Measurements from ENCODE around the gene FILIP1L.

DNA sequence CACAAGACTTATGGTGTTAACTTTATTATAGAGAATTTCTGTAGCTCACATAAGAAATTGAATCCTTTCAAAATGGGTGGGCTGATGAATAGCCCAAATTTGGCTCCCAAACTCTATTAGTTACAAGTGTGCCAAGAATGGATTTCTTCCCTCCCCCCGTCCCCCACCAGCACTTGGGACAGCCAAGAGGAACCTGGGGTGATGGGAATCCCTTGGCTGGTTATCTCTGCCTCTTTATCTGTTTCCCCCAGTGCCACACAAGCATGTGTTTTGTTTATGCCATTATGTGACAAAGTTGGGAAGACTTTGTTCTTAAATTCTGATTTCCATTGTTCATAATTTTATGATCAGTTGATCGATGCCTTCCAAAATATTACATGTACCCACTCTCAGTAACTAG, 268.3 kb downstream of the FILIP1L start:
- TF ChIP-seq TAF1 (IDR thresholded peaks at IDR 0.05; ENCODE audit: borderline replicate concordance, insufficient read depth, low read length) (no peak), SIN3A (IDR thresholded peaks at IDR 0.05; ENCODE audit: borderline replicate concordance, insufficient read depth, low read length) (no peak)
